HepG2 (cell line): ENCODE results near the gene KPNB1. TPM values are rescaled to one million over a fixed set of nuclear protein-coding genes. Genes with fewer than 3 reads are reported as not detected.

Source experiments
- BCL6 ChIP-seq: IDR thresholded peaks from 2 replicates; pipeline ENCODE4 v1.6.1; 2016; ENCODE audit warnings: missing genetic modification reagents, missing compliant biosample characterization
- CEBPB ChIP-seq: IDR thresholded peaks from 2 replicates; pipeline ENCODE4 v1.6.1; 2011; ENCODE audit warnings: low read depth, low read length, improper control_type of control experiment, borderline replicate concordance
- CREB1 ChIP-seq, 2 experiments: fragments of 450-650 bp in 1 of 2; IDR thresholded peaks; 2 replicates each; pipeline ENCODE4 v1.6.1; 2016 to 2017; ENCODE audit warnings: control low read depth in 1 of 2, mild to moderate bottlenecking in 1 of 2, missing compliant biosample characterization in 1 of 2, missing genetic modification characterization in 1 of 2
- ESRRA ChIP-seq: sonication (generic); formaldehyde crosslinking; IDR thresholded peaks from 2 replicates; pipeline ENCODE4 v1.5.1; 2020; ENCODE audit warnings: mild to moderate bottlenecking, low read depth, missing genetic modification reagents
- GLI4 ChIP-seq: sonication (generic); formaldehyde crosslinking; IDR thresholded peaks from 2 replicates; pipeline ENCODE4 v1.5.1; 2020; ENCODE audit warnings: missing genetic modification reagents, mild to moderate bottlenecking, moderate library complexity, borderline replicate concordance
- HCFC1 ChIP-seq: fragments of 150-350 bp; IDR thresholded peaks from 2 replicates; pipeline ENCODE4 v1.6.1; 2014; ENCODE audit warnings: low read depth, low read length
- ISL2 ChIP-seq: sonication (generic); formaldehyde crosslinking; IDR thresholded peaks from 2 replicates; pipeline ENCODE4 v1.5.0; 2020; ENCODE audit warnings: missing genetic modification reagents
- NFIC ChIP-seq: IDR thresholded peaks from 2 replicates; pipeline ENCODE4 v1.6.1; 2012; ENCODE audit warnings: mild to moderate bottlenecking, low read length, inconsistent platforms
- PRDM10 ChIP-seq: sonication (generic); formaldehyde crosslinking; IDR thresholded peaks from 2 replicates; pipeline ENCODE4 v1.4.0; 2020; ENCODE audit warnings: low read depth, missing genetic modification reagents
- RBM39 ChIP-seq: fragments of 200-400 bp; formaldehyde crosslinking; IDR thresholded peaks from one replicate; pipeline ENCODE4 v1.6.1; 2018; ENCODE audit warnings: antibody characterized with exemption, mild to moderate bottlenecking, low read depth, low read length; ENCODE audit not compliant: poor library complexity, severe bottlenecking
- RCOR2 ChIP-seq: IDR thresholded peaks from 2 replicates; pipeline ENCODE4 v1.6.1; 2016; ENCODE audit warnings: missing biosample characterization, missing genetic modification reagents
- SNAPC4 ChIP-seq: sonication (generic); formaldehyde crosslinking; IDR thresholded peaks from 2 replicates; pipeline ENCODE4 v1.4.0; 2020; ENCODE audit warnings: mild to moderate bottlenecking, missing genetic modification reagents
- ZNF564 ChIP-seq: sonication (generic); formaldehyde crosslinking; IDR thresholded peaks from 2 replicates; pipeline ENCODE4 v1.8.1; 2023; ENCODE audit warnings: mild to moderate bottlenecking, missing genetic modification reagents
- ZNF570 ChIP-seq: sonication (generic); formaldehyde crosslinking; IDR thresholded peaks from 2 replicates; pipeline ENCODE4 v1.4.0; 2020; ENCODE audit warnings: mild to moderate bottlenecking, missing genetic modification reagents, borderline replicate concordance
- ZNF607 ChIP-seq: sonication (generic); formaldehyde crosslinking; IDR thresholded peaks from 2 replicates; pipeline ENCODE4 v1.5.1; 2020; ENCODE audit warnings: missing genetic modification reagents, mild to moderate bottlenecking, borderline replicate concordance
- ZNF687 ChIP-seq: sonication (generic); formaldehyde crosslinking; IDR thresholded peaks from 2 replicates; pipeline ENCODE4 v1.5.1; 2020; ENCODE audit warnings: mild to moderate bottlenecking, missing genetic modification reagents, moderate library complexity
- polyA plus RNA-seq, 8 experiments: library from polyadenylated mRNA; depleted of rRNA in 3 of 8; stranded (reverse) in 7 of 8; unstranded in 1 of 8; fragments of >200 nt; fragmentation: Illumina TruSeq in 4 of 8; extraction: Trizol in 4 of 8; gene quantifications; 2 replicates each; pipeline versions ENCODE4 v1.2.1 to v1.2.3, GENCODE V29; 2011 to 2016; ENCODE audit warnings: low read depth in 4 of 8, missing spikeins in 1 of 8, mixed read lengths in 1 of 8; ENCODE audit not compliant: insufficient read depth in 1 of 8
- total RNA-seq, 5 experiments: library from RNA; depleted of rRNA; stranded (reverse); fragments of >200 nt; fragmentation: Illumina TruSeq; extraction: Trizol; gene quantifications; 2 replicates each; pipeline ENCODE4 v1.2.3, GENCODE V29; 2016; ENCODE audit warnings: low read depth in 1 of 5

KPNB1 gene
- total and polyA plus RNA-seq, 2 of the 13 experiments (the other 11 are each of a cell fraction or from before 2014, with no cell fraction given): 164 to 424 TPM

GRCh38 chr17:47686664-47687327 lies 37.1 kb downstream of the KPNB1 start (continued):
- TF ChIP-seq PRDM10 (no peak), GLI4 (0 out of 2 replicates have a peak, but pooled peaks have one; percentile 19), CEBPB (peak; percentile 51; the same call in 1 of the 2 replicates), ZNF564 (CRISPR knock-in tag) (no peak), ZNF687 (no peak), NFIC (peak; percentile 36; the same call in 1 of the 2 replicates), ZNF607 (no peak), HCFC1 (no peak), RBM39 (no peak), ZNF570 (CRISPR knock-in tag) (no peak), ISL2 (CRISPR knock-in tag) (peak; percentile 79), BCL6 (CRISPR knock-in tag) (peak; percentile 67), CREB1 (IDR thresholded peaks at IDR 0.05) (peak; percentile 48; the same call in 1 of the 2 replicates), CREB1 (CRISPR knock-in tag; IDR thresholded peaks at IDR 0.05) (peak; percentile 73), SNAPC4 (no peak), ESRRA (CRISPR knock-in tag) (peak; percentile 88), RCOR2 (CRISPR knock-in tag) (no peak)
